ENCODE data around the gene ZNF45.
A peak's percentile ranks its signal among the peaks of the same experiment; 100 is the strongest.
"Not testable (repeated sequence)": the region's sequence is repeated elsewhere in the genome, so short reads cannot be mapped to it uniquely, and the experiment has no call there.

ZNF45 gene

DNA sequence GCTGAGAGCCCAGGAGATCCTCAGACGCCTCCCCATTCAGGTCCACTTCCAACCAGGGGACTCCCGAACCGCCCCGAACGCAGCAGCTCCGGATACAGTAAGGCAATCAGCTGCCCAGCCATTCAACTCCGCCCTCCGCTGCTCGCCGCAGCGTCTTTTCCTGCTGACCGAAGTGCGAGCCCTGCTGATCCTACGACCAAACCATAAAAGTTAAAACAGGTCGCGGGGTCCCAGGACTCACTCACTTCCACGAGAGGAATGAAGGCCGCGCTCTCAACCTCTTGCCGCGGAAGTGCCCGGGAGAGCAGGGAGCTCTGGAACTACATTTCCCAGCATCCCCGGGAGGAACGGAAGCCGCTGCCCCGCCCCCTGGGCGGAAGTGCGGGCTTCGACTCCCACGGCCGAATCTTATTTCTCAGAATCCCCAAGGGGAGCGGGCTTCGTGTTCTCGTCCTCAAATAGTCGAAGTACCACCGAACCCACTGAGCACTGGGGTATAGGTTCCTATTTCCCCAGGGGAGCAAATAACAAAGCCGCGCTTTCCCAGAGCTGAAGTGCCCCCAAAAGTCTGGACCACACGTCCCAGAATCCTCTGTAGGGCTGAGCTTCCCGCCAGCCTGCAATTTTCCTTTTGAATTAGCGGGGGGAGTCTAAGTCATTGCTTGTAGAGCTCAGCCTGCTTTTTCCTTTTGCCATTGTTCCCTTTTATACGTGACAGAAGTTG, at the start of gene ZNF45:
ZNF45 (minus strand) TSS at position 298 of the 724 bp plus-strand sequence. CDS start 13,097 bp downstream, outside the sequence.
- DNase-seq (ENCODE audit: low read depth in 2 of 3, low spot score in 2 of 3) = peak; percentile 53 to 76 (median 71)

GRCh38 chr19:43984687-43985000, 49.6 kb upstream of the ZNF45 start:
- no peak for DNase-seq (ENCODE audit: low read depth in 2 of 3, low spot score in 2 of 3)

DNA sequence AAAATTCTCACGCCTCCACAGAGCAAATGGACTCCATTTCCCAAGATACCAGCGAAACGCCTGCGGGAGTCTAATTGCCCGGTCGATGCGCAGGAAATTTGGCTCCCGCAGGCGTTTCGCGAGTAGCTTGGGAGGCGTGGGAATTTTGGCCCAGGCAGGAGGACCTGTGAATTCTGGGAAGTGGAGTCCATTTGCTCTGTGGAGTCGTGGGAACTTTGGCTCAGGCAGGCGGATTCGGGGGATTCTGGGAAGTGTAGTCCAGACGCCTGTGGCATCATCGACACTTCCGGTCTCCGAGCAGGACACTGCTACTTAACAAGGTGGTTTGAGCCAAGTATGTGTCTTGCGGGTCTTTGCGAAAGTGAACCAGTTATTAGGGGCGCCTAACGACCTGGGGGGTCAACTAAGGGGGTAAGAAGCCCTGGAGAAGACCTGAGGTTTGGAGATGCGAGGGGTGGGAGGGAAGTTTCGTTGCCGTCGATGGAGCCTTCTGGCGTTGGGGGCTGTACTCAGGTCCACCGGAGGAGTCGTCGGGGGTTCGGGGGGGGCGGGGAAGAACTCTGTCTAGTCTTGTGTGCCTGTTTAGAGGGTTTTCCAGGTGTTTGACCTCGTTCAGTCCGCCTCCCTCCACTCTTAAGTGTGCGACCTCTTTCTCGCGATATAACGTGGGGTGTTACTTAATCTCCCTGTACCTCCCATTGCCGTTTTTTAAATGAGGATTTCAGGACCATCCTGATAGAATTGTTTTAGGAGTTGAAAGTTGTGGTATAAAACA, 49.0 kb upstream of the ZNF45 start, which contains the start of gene ZNF155:
ZNF155 (plus strand) TSS at position 277 of the 775 bp plus-strand sequence. CDS start 4,356 bp downstream, outside the sequence.
- DNase-seq (ENCODE audit: low read depth in 2 of 3, low spot score in 2 of 3) = peak; percentile 40 to 51 (median 45)

- no peak for DNase-seq (ENCODE audit: low read depth in 2 of 3, low spot score in 2 of 3)
Measured at GRCh38 chr19:43983544-43983911, 48.4 kb upstream of the ZNF45 start.

GRCh38 chr19:43976732-43977131, 41.6 kb upstream of the ZNF45 start:
- DNase-seq (ENCODE audit: low read depth in 2 of 3, low spot score in 2 of 3) = no peak

DNA sequence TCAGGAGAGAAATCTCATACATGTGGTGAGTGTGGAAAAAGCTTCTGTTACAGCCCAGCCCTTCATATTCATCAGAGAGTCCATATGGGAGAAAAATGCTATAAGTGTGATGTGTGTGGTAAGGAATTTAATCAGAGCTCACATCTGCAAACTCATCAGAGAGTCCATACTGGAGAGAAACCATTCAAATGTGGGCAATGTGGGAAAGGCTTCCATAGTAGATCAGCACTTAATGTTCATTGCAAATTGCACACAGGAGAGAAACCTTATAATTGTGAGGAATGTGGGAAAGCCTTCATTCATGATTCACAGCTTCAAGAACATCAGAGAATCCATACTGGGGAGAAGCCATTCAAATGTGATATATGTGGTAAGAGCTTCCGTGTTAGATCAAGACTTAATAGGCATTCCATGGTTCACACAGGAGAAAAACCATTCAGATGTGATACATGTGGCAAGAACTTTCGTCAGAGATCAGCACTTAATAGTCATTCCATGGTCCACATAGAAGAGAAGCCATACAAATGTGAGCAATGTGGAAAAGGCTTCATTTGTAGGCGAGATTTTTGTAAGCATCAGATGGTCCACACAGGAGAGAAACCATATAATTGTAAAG, 31.1 kb upstream of the ZNF45 start:
- no peak for DNase-seq (ENCODE audit: low read depth in 2 of 3, low spot score in 2 of 3)

DNA sequence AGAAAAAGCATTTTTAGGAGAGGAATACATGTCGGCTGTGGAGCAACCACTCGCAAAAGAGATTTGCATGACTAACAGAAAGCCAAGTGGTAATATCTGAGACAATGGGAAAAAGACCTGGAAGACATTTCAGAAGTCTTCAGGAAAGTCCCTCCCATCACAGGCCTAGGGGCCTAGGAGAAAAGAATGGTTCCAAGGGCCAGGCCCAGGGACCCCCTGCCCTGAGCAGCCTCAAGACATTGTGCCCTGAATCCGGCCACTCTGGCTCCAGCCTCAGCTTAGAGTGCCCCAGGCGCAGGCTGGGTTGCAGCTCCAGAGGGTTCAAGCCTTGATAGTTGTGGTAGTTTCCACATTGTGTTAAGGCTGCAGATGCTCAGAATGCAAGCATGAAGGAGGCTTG, 25.3 kb upstream of the ZNF45 start:
- DNase-seq (ENCODE audit: low read depth in 2 of 3, low spot score in 2 of 3) = no peak

DNA sequence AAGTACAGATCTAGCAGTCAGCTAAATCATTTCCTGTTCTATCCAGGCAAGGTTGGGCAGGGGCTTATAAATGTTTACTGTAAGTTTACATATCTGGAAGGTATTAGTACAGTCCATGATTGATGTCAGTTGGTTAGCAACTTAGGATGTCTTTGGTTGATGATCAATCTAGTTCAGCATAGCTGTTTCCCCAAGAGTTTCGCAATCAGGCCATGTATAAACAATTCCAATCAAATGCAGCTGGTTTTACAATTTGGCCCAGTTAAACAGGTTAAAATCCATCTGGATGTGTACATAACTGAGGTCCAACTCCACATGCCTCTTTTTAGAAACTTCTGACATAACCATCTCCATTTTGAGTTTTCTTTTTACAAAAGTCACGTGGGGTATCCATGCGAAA, 22.8 kb upstream of the ZNF45 start:
- DNase-seq (ENCODE audit: low read depth in 2 of 3, low spot score in 2 of 3) = no peak

DNA sequence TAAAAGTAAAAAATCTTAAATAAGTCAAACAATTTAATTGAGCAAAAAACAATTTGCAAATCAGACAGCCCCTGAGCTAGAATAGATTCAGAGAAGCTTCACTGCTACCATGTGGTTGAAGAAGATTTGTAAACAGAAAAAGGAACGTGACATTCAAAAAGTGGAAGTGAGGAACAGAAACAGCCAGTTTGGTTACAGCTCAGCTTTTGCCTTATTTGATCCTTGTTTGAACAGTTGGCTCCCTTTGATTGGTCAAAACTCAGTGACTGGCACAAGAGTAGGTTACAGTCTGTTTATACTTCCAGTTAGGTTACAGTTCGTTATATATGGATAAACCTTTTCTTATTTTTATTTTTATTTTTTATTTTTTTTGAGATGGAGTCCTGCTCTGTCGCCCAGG, 21.7 kb upstream of the ZNF45 start:
- DNase-seq (ENCODE audit: low read depth in 2 of 3, low spot score in 2 of 3) = no peak

DNA sequence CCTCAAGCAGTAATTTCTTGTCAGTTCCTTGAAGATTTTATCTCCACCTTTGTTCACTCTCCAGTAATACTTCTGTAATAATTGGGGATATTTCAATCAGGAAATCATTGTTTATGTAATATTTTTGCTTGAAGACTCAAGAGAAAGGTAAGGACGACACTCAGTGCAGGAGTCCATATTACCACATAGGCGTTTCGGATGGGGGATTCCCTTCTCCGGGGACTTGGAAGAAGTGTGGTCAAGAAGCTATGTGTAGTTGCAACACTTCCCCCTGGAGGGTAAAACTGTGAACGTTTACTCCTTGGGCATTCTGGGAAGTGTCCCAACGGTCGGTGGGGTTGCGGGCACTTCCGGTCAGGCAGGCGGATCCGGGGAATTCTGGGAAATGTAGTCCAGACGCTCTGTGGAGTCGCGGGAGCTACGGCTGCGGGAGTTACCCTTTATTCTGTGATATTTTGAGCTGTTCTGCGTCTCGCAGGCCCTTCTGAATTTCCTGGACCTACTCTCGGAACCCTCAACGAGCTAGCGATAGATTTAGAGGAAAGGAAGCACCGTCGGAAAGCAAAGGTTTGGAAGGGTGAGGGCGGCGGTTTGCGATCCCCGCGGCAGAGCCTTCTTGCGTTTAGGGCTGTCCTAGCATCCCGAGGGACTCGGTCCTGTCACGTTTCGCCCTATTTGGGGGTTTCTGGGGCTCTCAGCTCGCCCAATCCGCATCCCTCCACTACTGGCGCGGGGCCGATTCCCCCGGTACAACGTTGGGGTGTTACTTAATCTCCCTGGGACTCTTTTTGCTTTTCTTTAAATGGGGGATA, 16.0 kb upstream of the ZNF45 start, which contains the start of gene ZNF221:
ZNF221 (plus strand) TSS at position 395 of the 812 bp plus-strand sequence. CDS start 11,499 bp downstream, outside the sequence.
- peak in 2 of 3 experiments; percentile 25 to 27 for DNase-seq (ENCODE audit: low read depth in 2 of 3, low spot score in 2 of 3)

DNA sequence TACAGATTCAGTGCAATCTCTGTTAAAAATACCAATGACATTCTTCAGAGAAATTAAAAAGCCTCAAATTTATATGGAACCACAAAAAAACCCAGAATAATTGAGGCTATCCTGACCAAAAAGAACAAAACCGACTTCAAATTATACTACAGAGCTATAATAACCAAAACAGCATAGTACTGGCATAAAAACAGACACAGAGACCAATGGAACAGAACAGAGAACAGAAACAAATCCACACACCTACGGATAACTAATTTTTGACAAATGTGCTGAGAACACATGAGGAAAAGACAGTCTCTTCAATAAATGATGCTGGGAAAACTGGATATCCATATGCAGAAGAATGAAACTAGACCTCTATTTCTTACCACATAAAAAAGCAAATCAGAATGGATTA, 14.7 kb upstream of the ZNF45 start:
- not testable (repeated sequence) for DNase-seq (ENCODE audit: low read depth in 2 of 3, low spot score in 2 of 3)

GRCh38 chr19:43947412-43947811, 12.3 kb upstream of the ZNF45 start:
- DNase-seq (ENCODE audit: low read depth in 2 of 3, low spot score in 2 of 3) = not testable (repeated sequence)

GRCh38 chr19:43941209-43941608, 6.1 kb upstream of the ZNF45 start:
- DNase-seq (ENCODE audit: low read depth in 2 of 3, low spot score in 2 of 3) = no peak

DNA sequence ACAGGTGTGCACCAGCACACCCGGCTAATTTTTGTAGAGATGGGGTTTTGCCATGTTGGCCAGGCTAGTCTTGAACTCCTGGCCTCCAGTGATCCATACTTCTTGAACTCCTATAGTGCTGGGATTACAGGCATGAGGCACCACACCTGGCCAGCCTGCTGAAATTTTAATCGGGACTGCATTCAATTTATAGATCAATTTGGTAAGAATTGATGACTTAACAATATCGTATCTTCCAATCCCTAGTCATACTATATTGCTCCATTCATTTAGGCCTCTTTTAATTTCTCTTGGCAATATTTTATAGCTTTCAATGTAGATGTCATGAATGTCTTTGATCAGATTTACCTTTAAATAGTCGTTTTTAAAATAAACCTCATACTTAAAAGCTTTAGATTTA, 5.6 kb upstream of the ZNF45 start:
- DNase-seq (ENCODE audit: low read depth in 2 of 3, low spot score in 2 of 3) = no peak

DNA sequence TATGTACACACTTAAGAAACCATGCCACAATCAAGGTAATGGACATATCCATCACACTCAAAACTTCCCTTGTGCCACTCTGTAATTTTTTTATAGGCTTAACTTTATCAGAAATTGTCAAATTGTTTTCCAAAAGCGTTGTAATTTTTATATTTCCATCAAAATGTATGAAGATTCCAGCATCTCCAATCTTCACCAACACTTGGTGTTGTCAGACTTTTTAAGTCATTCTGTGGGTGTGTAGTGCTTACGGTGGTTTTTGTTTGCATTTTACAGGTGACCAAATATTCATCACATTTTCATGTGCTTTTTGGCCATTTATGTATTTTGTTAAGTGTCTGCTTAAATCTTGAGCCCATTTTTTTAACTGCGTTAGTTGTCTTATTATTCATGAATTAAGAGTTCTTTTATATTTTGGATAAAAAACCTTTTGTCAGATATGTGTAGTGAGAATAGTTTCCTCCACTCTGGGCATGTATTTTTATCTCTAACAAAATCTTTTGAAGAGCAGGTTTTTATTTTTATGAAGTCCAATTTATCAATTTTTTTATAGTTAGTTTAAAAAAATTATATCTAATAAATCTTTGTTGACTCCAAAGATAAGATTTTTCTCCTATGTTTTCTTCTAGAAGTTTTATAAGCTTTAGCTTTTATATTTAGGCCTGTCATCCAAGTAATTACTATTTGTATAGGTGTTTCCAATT, 4.6 kb upstream of the ZNF45 start:
- DNase-seq (ENCODE audit: low read depth in 2 of 3, low spot score in 2 of 3) = no peak

GRCh38 chr19:43936188-43936587, 1.1 kb upstream of the ZNF45 start:
- no peak for DNase-seq (ENCODE audit: low read depth in 2 of 3, low spot score in 2 of 3)

DNA sequence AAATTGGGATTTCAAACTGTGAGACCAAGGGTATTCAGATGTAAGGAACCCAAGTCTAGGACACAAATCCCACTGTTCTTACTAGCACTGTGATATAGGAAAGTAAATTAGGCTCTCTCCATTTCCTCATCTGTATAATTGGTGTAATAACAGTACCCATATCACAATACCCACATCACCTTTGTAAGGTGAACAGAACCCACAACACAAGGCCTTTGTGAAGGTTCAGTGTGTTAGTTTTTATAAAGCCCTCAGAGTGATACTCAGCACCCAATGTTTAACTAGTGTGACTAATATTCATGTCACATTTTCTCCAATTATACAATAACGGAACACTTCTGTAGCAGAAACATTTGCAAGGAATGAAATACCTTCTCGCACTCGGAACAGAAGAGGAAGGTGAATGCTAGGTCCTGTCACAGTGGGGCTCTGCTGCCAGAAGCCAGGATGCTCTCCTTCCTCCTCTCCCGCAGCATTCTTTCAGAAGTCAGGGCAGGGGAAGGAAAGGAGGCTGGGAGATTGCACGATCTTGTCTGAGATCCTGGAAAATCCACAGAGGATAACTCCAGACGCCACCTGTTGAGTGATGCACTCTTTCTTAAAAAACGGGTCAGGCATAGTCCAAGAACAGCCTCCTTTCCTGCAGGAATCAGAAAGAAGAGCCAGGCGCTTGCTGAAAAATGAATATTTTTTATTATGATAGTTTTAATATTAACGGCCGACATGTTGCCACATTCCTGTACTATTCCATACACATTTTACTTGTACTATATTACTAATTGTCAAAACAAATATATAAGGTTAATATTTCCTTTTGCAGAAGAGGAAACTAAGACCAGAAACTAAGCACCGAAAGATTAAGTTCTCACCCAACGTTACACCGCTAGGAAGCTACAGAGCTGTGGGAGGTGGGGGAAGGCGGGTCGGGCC, 762 bp downstream of the ZNF45 start:
- no peak for DNase-seq (ENCODE audit: low read depth in 2 of 3, low spot score in 2 of 3)

- DNase-seq (ENCODE audit: low read depth in 2 of 3, low spot score in 2 of 3) = no peak
Measured at GRCh38 chr19:43928820-43929219, 6.3 kb downstream of the ZNF45 start.

- no peak for DNase-seq (ENCODE audit: low read depth in 2 of 3, low spot score in 2 of 3)
Measured at GRCh38 chr19:43923875-43924274, 11.2 kb downstream of the ZNF45 start.

All from activated CD8-positive, alpha-beta memory T cell treated with anti-CD3 and anti-CD28 coated beads for 48 hours (primary cell).